Gastroesophageal sphincter (tissue), 4 donors: Measurements from ENCODE around the gene BAIAP3. TPM values are rescaled to one million over a fixed set of nuclear protein-coding genes. Genes with fewer than 3 reads are reported as not detected.

Experiments used
- ATAC-seq: fragments of 150-250 bp; one replicate; pipeline ENCODE4 v1.9.1; 2016; ENCODE audit warnings: mild to moderate bottlenecking, moderate library complexity
- H3K27ac ChIP-seq, 4 donors: fragments of 200-600 bp; sonication (generic) in 3 of 4; 1 replicate in 3 of 4; 2 replicates in 1 of 4; pipeline ENCODE4 v1.5.1; 2016 to 2019
- H3K27me3 ChIP-seq: fragments of 200-600 bp; sonication (generic); one replicate; pipeline ENCODE4 v1.5.1; 2019
- H3K36me3 ChIP-seq, 2 donors: fragments of 200-600 bp; sonication (generic); one replicate each; pipeline ENCODE4 v1.5.1; 2019; ENCODE audit warnings: control low read depth in 1 of 2
- H3K4me1 ChIP-seq, 3 donors: fragments of 200-600 bp; sonication (generic); 1 replicate in 2 of 3; 2 replicates in 1 of 3; pipeline ENCODE4 v1.5.1; 2016 to 2019; ENCODE audit warnings: control low read depth in 2 of 3
- H3K4me3 ChIP-seq, 2 donors: fragments of 200-600 bp; sonication (generic); one replicate each; pipeline ENCODE4 v1.5.1; 2019; ENCODE audit warnings: mild to moderate bottlenecking in 1 of 2, moderate library complexity in 1 of 2
- H3K9me3 ChIP-seq, 3 donors: fragments of 200-600 bp; sonication (generic); one replicate each; pipeline ENCODE4 v1.5.1; 2017 to 2019; ENCODE audit warnings: control low read depth in 2 of 3
- CTCF ChIP-seq, 4 experiments: fragments of 200-600 bp in 2 of 4; fragments of 450-650 bp in 2 of 4; sonication (generic) in 1 of 4; IDR thresholded peaks; one replicate each; pipeline ENCODE4 v1.5.1; 2017 to 2019; ENCODE audit warnings: antibody characterized with exemption in 4 of 4, mild to moderate bottlenecking in 2 of 4, moderate library complexity in 2 of 4
- EP300 ChIP-seq: sonication (generic); formaldehyde crosslinking; IDR thresholded peaks from one replicate; pipeline ENCODE4 v1.6.1; 2017; ENCODE audit warnings: antibody characterized with exemption, mild to moderate bottlenecking
- POLR2A ChIP-seq, 2 donors: fragments of 450-650 bp; IDR thresholded peaks; one replicate each; pipeline ENCODE4 v1.6.1; 2017; ENCODE audit warnings: antibody characterized with exemption in 2 of 2, mild to moderate bottlenecking in 2 of 2, moderate library complexity in 1 of 2
- POLR2AphosphoS5 ChIP-seq: sonication (generic); formaldehyde crosslinking; IDR thresholded peaks from one replicate; pipeline ENCODE4 v1.6.1; 2017; ENCODE audit warnings: antibody characterized with exemption
- WGBS, 2 donors: methylation state at CpG; one replicate each; pipeline ENCODE4 v1.1.5; 2018; ENCODE audit warnings: low coverage in 1 of 2; 5-methylcytosine and 5-hydroxymethylcytosine counted together
- total RNA-seq, 4 donors: library from RNA; depleted of rRNA; stranded (reverse); fragments of >200 nt; gene quantifications; one replicate each; pipeline ENCODE4 v1.1.0, GENCODE V29; 2016

The BAIAP3 gene
- total RNA-seq, 4 donors from 2014 or later, result 1.1 to 14.2 (median 3.0) TPM

- Histone ChIP-seq H3K4me3 (no peak overlapping the region), H3K9me3 (no peaks in the 10 kb centered on the region), H3K27me3 (no peaks in the 10 kb centered on the region), H3K36me3 (peaks cover 0 to 66% of the 10 kb centered on the region in 2 donors), H3K27ac (no peak overlapping the region), H3K4me1 (peaks cover 0 to 53% (median 31%) of the 10 kb centered on the region in 3 donors)
- no peak for TF ChIP-seq CTCF (IDR thresholded peaks at IDR 0.05)
- no peak for TF ChIP-seq POLR2A (IDR thresholded peaks at IDR 0.05)
- TF ChIP-seq POLR2AphosphoS5, result no peak
- no peak for TF ChIP-seq EP300
- WGBS, 2 donors, result 87% methylated on average over 4 of the region's 28 CpGs; no CpG with 5 or more reads in 1 of the 2 donors
- ATAC-seq, result no peak
Observed at GRCh38 chr16:1314399-1315068, 18.9 kb upstream of the BAIAP3 start.

- TF ChIP-seq POLR2A (IDR thresholded peaks at IDR 0.05) (no peak), CTCF (IDR thresholded peaks at IDR 0.05) (no peak), POLR2AphosphoS5 (no peak), EP300 (no peak)
- no peaks in the 10 kb centered on the region for H3K9me3 ChIP-seq
- no peak overlapping the region for H3K4me3 ChIP-seq
- H3K4me1 ChIP-seq, result peaks cover 0 to 52% (median 31%) of the 10 kb centered on the region in 3 donors
- H3K27ac ChIP-seq, result no peak overlapping the region
- ATAC-seq, result no peak
- H3K36me3 ChIP-seq, result peaks cover 0 to 74% of the 10 kb centered on the region in 2 donors
- 68% methylated on average over 3 of the region's 46 CpGs; no CpG with 5 or more reads in 1 of the 2 donors for WGBS, 2 donors
- no peaks in the 10 kb centered on the region for H3K27me3 ChIP-seq
Observed at GRCh38 chr16:1315081-1316032, 18.1 kb upstream of the BAIAP3 start.

- no peaks in the 10 kb centered on the region for H3K27me3 ChIP-seq
- H3K4me1 ChIP-seq, result peaks cover 0 to 46% (median 26%) of the 10 kb centered on the region in 3 donors
- H3K27ac ChIP-seq, result no peak overlapping the region
- no peak overlapping the region for H3K4me3 ChIP-seq
- H3K9me3 ChIP-seq, result no peaks in the 10 kb centered on the region
- ATAC-seq, result no peak
- peaks cover 0 to 81% of the 10 kb centered on the region in 2 donors for H3K36me3 ChIP-seq
- WGBS, 2 donors, result no CpG with 5 or more reads among the region's 14 CpGs
- TF ChIP-seq EP300 (no peak), POLR2A (IDR thresholded peaks at IDR 0.05) (no peak), POLR2AphosphoS5 (no peak), CTCF (IDR thresholded peaks at IDR 0.05) (no peak)
Observed at GRCh38 chr16:1316033-1316405, 17.4 kb upstream of the BAIAP3 start.

- 80 to 84% methylated on average over 4 to 10 of the region's 32 CpGs for WGBS, 2 donors
- Histone ChIP-seq H3K9me3 (no peaks in the 10 kb centered on the region), H3K4me3 (no peak overlapping the region), H3K27ac (no peak overlapping the region), H3K36me3 (peaks cover 0 to 91% of the 10 kb centered on the region in 2 donors), H3K27me3 (no peaks in the 10 kb centered on the region), H3K4me1 (peaks cover 0 to 29% (median 9%) of the 10 kb centered on the region in 3 donors)
- no peak for TF ChIP-seq POLR2A (IDR thresholded peaks at IDR 0.05)
- no peak for ATAC-seq
Observed at GRCh38 chr16:1317479-1318267, 15.8 kb upstream of the BAIAP3 start.

- Histone ChIP-seq H3K4me3 (no peak overlapping the region), H3K27ac (no peak overlapping the region), H3K9me3 (no peaks in the 10 kb centered on the region), H3K27me3 (no peaks in the 10 kb centered on the region), H3K4me1 (peaks cover 0 to 24% (median 4%) of the 10 kb centered on the region in 3 donors), H3K36me3 (peaks cover 0 to 96% of the 10 kb centered on the region in 2 donors)
- no peak for TF ChIP-seq POLR2AphosphoS5
- no peak for TF ChIP-seq CTCF (IDR thresholded peaks at IDR 0.05)
- no peak for TF ChIP-seq POLR2A (IDR thresholded peaks at IDR 0.05)
- TF ChIP-seq EP300, result no peak
- ATAC-seq, result no peak
- WGBS, 2 donors, result 87% methylated on average over 3 of the region's 9 CpGs; no CpG with 5 or more reads in 1 of the 2 donors
Observed at GRCh38 chr16:1318268-1318545, 15.2 kb upstream of the BAIAP3 start.
